MCF 10A (cell line): ENCODE results near the gene TMEM117. TPM values are rescaled to one million over a fixed set of nuclear protein-coding genes. Genes with fewer than 3 reads are reported as not detected.

Experiments used
- BruUV-seq: library from RNA; stranded (reverse); fragments of 400-500 nt; replicated peaks from 2 replicates; lab custom pipeline; 2021; lab: Mats Ljungman, UMichigan
- CTCF ChIA-PET: fragments of 300-600 bp; sonication (Branson Sonifier 250); formaldehyde crosslinking; extraction: SDS; loops from one replicate; lab custom pipeline; 2021; ENCODE audit warnings: antibody characterized with exemption, inconsistent platforms; lab: Yijun Ruan, JAX
- POLR2A ChIA-PET: fragments of 300-600, 350-650 bp; sonication (Branson Sonifier 250); formaldehyde crosslinking; extraction: SDS; loops from one replicate; lab custom pipeline; 2020; ENCODE audit warnings: antibody characterized with exemption, inconsistent platforms; lab: Yijun Ruan, JAX
- DNase-seq: peaks from one replicate; pipeline ENCODE4 v3.0.0-alpha.2; 2018; ENCODE audit not compliant: unreplicated experiment
- H3K27ac Mint-ChIP-seq: one replicate; pipeline ENCODE4 v1.8.0; 2022; ENCODE audit warnings: mild to moderate bottlenecking, low read depth, mixed read lengths; ENCODE audit not compliant: unreplicated experiment
- H3K27me3 Mint-ChIP-seq: one replicate; pipeline ENCODE4 v1.8.0; 2022; ENCODE audit warnings: mixed read lengths; ENCODE audit not compliant: insufficient read depth, unreplicated experiment
- H3K36me3 Mint-ChIP-seq: one replicate; pipeline ENCODE4 v1.8.0; 2022; ENCODE audit warnings: mild to moderate bottlenecking, moderate library complexity, mixed read lengths; ENCODE audit not compliant: insufficient read depth, unreplicated experiment
- H3K4me1 Mint-ChIP-seq: one replicate; pipeline ENCODE4 v1.8.0; 2022; ENCODE audit warnings: mixed read lengths; ENCODE audit not compliant: insufficient read depth, unreplicated experiment
- H3K4me3 Mint-ChIP-seq: one replicate; pipeline ENCODE4 v1.8.0; 2022; ENCODE audit warnings: mild to moderate bottlenecking, moderate library complexity, mixed read lengths; ENCODE audit not compliant: unreplicated experiment
- H3K9me3 Mint-ChIP-seq: one replicate; pipeline ENCODE4 v1.8.0; 2022; ENCODE audit warnings: mixed read lengths; ENCODE audit not compliant: unreplicated experiment
- CTCF ChIP-seq: fragments of 200-600 bp; IDR thresholded peaks from one replicate; pipeline ENCODE4 v1.8.0; 2022; ENCODE audit warnings: antibody characterized with exemption, mild to moderate bottlenecking; ENCODE audit not compliant: unreplicated experiment
- intact Hi-C: fragments of 100-400 bp; cut with micrococcal nuclease; formaldehyde crosslinking; loops from 2 replicates; pipeline ENCODE4 v1.14.1; 2022
- total RNA-seq: library from RNA; stranded (reverse); gene quantifications from 2 replicates; pipeline ENCODE4 v1.2.3, GENCODE V29; 2022

Gene TMEM117
- total RNA-seq, 1 experiment from 2014 or later: 3.2 TPM

DNA sequence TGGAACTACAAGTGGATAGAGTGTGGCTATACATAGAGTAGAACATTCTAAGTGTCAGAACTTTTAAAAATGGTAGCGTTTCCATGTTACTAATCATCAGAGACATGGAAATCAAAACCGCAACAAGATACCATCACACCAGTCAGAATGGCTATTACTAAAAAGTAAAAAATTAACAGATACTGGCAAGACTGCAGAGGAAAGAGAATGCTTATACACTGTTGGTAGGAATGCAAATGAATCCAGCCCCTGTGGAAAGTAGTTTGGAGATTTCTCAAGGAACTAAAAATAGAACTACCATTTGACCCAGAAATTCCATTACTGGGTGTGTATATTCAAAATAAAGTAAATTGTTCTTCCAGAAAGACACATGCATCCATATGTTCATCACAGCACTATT, 521.6 kb downstream of the TMEM117 start:
- Mint-ChIP-seq H3K27me3 (no peaks in the 10 kb centered on the region), H3K27ac (no peak overlapping the region), H3K4me3 (no peak overlapping the region), H3K9me3 (no peaks in the 10 kb centered on the region), H3K4me1 (no peaks in the 10 kb centered on the region), H3K36me3 (no peaks in the 10 kb centered on the region)
- TF ChIP-seq CTCF: no peak
- intact Hi-C loops: no loop called here
- DNase-seq: no peak
- POLR2A ChIA-PET: no interaction called here
- BruUV-seq: no TSS peak
- CTCF ChIA-PET: no interaction called here

GRCh38 chr12:44358636-44359035, 522.8 kb downstream of the TMEM117 start:
- no peak for TF ChIP-seq CTCF
- H3K9me3 Mint-ChIP-seq: no peaks in the 10 kb centered on the region
- H3K27me3 Mint-ChIP-seq: no peaks in the 10 kb centered on the region
- DNase-seq: no peak
- H3K4me3 Mint-ChIP-seq: no peak overlapping the region
- no peak overlapping the region for H3K27ac Mint-ChIP-seq
- CTCF ChIA-PET: interaction anchor here (0.6 kb wide), 2 partner anchors 129 to 1016 kb away, joined by 3 to 4 read pairs; no protein-coding TSS in a partner anchor
- intact Hi-C loops: no loop called here
- no peaks in the 10 kb centered on the region for H3K4me1 Mint-ChIP-seq
- POLR2A ChIA-PET: no interaction called here
- no peaks in the 10 kb centered on the region for H3K36me3 Mint-ChIP-seq
- BruUV-seq: no TSS peak

- no peak for TF ChIP-seq CTCF
- no TSS peak for BruUV-seq
- H3K4me3 Mint-ChIP-seq: no peak overlapping the region
- ChIA-PET POLR2A (no interaction called here), CTCF (no interaction called here)
- no peaks in the 10 kb centered on the region for H3K36me3 Mint-ChIP-seq
- H3K27me3 Mint-ChIP-seq: no peaks in the 10 kb centered on the region
- no peak for DNase-seq
- intact Hi-C loops: no loop called here
- H3K9me3 Mint-ChIP-seq: no peaks in the 10 kb centered on the region
- no peak overlapping the region for H3K27ac Mint-ChIP-seq
- H3K4me1 Mint-ChIP-seq: no peaks in the 10 kb centered on the region
Measured at GRCh38 chr12:44362947-44363346, 527.1 kb downstream of the TMEM117 start.

- ChIA-PET CTCF (interaction anchor here (0.6 kb wide), 1 partner anchor 833 kb away, joined by 4 read pairs; no protein-coding TSS in a partner anchor), POLR2A (no interaction called here)
- BruUV-seq: no TSS peak
- H3K4me3 Mint-ChIP-seq: no peak overlapping the region
- DNase-seq: no peak
- H3K27ac Mint-ChIP-seq: no peak overlapping the region
- H3K27me3 Mint-ChIP-seq: no peaks in the 10 kb centered on the region
- no peak for TF ChIP-seq CTCF
- H3K9me3 Mint-ChIP-seq: no peaks in the 10 kb centered on the region
- peaks cover under 1% of the 10 kb centered on the region for H3K4me1 Mint-ChIP-seq
- intact Hi-C loops: no loop called here
- no peaks in the 10 kb centered on the region for H3K36me3 Mint-ChIP-seq
Measured at GRCh38 chr12:44367136-44367535, 531.3 kb downstream of the TMEM117 start.
